MM.1S (cell line): ENCODE results near the gene WNT5B.

Experiments used
- DNase-seq: peaks from one replicate; pipeline ENCODE4 v3.0.0-alpha.2; 2015
- H2AFZ ChIP-seq: fragments of 300-600 bp; sonication (generic); 2 replicates; pipeline ENCODE4 v1.6.0; 2016; ENCODE audit warnings: antibody characterized with exemption, low read length
- H3F3A ChIP-seq: fragments of 300-600 bp; sonication (generic); 2 replicates; pipeline ENCODE4 v1.6.1; 2016; ENCODE audit warnings: mild to moderate bottlenecking, antibody characterized with exemption, low read length, moderate library complexity, mixed read lengths; ENCODE audit not compliant: insufficient read depth
- H3K27ac ChIP-seq: fragments of 300-600 bp; sonication (generic); 2 replicates; pipeline ENCODE4 v1.5.1; 2016; ENCODE audit warnings: mild to moderate bottlenecking, low read length
- H3K27me3 ChIP-seq: fragments of 300-600 bp; sonication (generic); replicated peaks from 2 replicates; pipeline ENCODE4 v1.6.0; 2016; ENCODE audit warnings: low read length; ENCODE audit not compliant: insufficient read depth
- H3K36me3 ChIP-seq: fragments of 300-600 bp; sonication (generic); replicated peaks from 2 replicates; pipeline ENCODE4 v1.6.1; 2016; ENCODE audit warnings: mild to moderate bottlenecking, low read length, mixed read lengths; ENCODE audit not compliant: insufficient read depth
- H3K4me1 ChIP-seq: fragments of 300-600 bp; sonication (generic); 2 replicates; pipeline ENCODE4 v1.6.1; 2016; ENCODE audit warnings: low read length, mixed read lengths
- H3K4me2 ChIP-seq: fragments of 300-600 bp; sonication (generic); 2 replicates; pipeline ENCODE4 v1.6.0; 2016; ENCODE audit warnings: low read depth, low read length
- H3K4me3 ChIP-seq: fragments of 300-600 bp; sonication (generic); 2 replicates; pipeline ENCODE4 v1.5.1; 2016; ENCODE audit warnings: low read length, mixed read lengths
- H3K79me2 ChIP-seq: fragments of 300-600 bp; sonication (generic); 2 replicates; pipeline ENCODE4 v1.6.1; 2016; ENCODE audit warnings: mixed run types, low read length, mixed read lengths
- H3K9ac ChIP-seq: fragments of 300-600 bp; sonication (generic); 2 replicates; pipeline ENCODE4 v1.6.1; 2016; ENCODE audit warnings: low read length, mixed read lengths
- H3K9me2 ChIP-seq: fragments of 300-600 bp; sonication (generic); replicated peaks from 2 replicates; pipeline ENCODE4 v1.6.1; 2016; ENCODE audit warnings: mild to moderate bottlenecking, low read length, mixed read lengths; ENCODE audit not compliant: insufficient read depth
- H3K9me3 ChIP-seq: fragments of 300-600 bp; sonication (generic); replicated peaks from 2 replicates; pipeline ENCODE4 v1.6.1; 2016; ENCODE audit warnings: mild to moderate bottlenecking, low read length, mixed read lengths; ENCODE audit not compliant: insufficient read depth
- H4K20me1 ChIP-seq: fragments of 300-600 bp; sonication (generic); 2 replicates; pipeline ENCODE4 v1.6.1; 2016; ENCODE audit warnings: mild to moderate bottlenecking, low read length, moderate library complexity, mixed read lengths; ENCODE audit not compliant: insufficient read depth
- EZH2 ChIP-seq: fragments of 300-600 bp; sonication (generic); optimal IDR thresholded peaks from 2 replicates; pipeline ENCODE3; 2017; ENCODE audit warnings: low read depth, mild to moderate bottlenecking, antibody characterized with exemption, low read length, mixed read lengths
- EZH2phosphoT487 ChIP-seq: fragments of 300-600 bp; sonication (generic); IDR thresholded peaks from 2 replicates; pipeline ENCODE4 v1.6.1; 2018; ENCODE audit warnings: antibody characterized with exemption, low read length
- TF ChIP-seq, protein P1 (sequence below): fragments of 300-600 bp; sonication (generic); IDR thresholded peaks from 2 replicates; pipeline ENCODE4 v1.5.1; 2016; ENCODE audit warnings: antibody characterized with exemption, low read length, mixed read lengths

The WNT5B gene

DNA sequence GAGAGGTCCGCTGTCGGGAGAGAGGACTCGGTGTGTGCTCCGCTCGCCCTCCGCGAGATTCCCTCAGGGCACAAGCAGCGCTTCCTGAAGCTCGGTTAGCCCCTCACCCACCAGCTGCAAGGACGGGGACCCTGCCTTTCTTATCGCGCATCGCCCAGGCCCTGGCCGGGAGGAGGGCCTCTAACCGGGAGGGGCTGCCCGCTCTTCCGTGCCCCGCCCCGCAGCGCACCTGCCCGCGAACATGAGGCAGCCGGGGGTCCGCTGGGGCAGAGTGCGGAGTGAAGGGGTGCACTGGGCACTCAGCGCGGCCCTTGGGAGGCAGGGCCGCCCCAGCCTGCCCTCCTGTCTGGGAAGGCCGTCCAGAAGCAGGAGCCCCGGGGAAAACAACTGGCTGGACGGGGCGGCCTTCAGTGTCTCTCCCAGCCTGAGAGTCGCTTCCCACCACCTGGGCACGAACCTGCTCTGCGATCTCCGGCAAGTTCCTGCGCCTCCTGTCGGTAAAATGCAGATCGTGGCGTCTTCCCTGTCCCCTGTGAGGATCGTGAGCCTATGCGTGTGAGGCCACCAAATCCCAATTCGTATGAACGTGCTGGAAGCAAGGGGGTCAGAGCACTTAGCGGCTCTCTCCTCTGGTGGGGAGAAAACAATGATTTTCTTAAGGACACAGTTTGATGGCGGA is 33.9 kb downstream of the WNT5B start:
- Histone ChIP-seq H3K9ac (peak overlapping the region; percentile 10; the same call in 1 of the 2 replicates), H4K20me1 (no peaks in the 10 kb centered on the region), H3F3A (peaks cover 31% of the 10 kb centered on the region), H3K27me3 (no peaks in the 10 kb centered on the region), H3K27ac (peak overlapping the region; percentile 13; the same call in 1 of the 2 replicates), H3K9me2 (no peaks in the 10 kb centered on the region), H3K4me1 (peaks cover 12% of the 10 kb centered on the region), H3K36me3 (no peaks in the 10 kb centered on the region), H3K4me3 (peak overlapping the region; percentile 43), H3K79me2 (no peaks in the 10 kb centered on the region), H3K4me2 (peak overlapping the region; percentile 24; the same call in 1 of the 2 replicates), H3K9me3 (no peaks in the 10 kb centered on the region), H2AFZ (no peak overlapping the region)
- peak; percentile 27 for DNase-seq
- TF ChIP-seq EZH2, result no peak
- TF ChIP-seq, protein P1, sequence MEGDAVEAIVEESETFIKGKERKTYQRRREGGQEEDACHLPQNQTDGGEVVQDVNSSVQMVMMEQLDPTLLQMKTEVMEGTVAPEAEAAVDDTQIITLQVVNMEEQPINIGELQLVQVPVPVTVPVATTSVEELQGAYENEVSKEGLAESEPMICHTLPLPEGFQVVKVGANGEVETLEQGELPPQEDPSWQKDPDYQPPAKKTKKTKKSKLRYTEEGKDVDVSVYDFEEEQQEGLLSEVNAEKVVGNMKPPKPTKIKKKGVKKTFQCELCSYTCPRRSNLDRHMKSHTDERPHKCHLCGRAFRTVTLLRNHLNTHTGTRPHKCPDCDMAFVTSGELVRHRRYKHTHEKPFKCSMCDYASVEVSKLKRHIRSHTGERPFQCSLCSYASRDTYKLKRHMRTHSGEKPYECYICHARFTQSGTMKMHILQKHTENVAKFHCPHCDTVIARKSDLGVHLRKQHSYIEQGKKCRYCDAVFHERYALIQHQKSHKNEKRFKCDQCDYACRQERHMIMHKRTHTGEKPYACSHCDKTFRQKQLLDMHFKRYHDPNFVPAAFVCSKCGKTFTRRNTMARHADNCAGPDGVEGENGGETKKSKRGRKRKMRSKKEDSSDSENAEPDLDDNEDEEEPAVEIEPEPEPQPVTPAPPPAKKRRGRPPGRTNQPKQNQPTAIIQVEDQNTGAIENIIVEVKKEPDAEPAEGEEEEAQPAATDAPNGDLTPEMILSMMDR, result peak; percentile 41
- no peak for TF ChIP-seq EZH2phosphoT487

DNA sequence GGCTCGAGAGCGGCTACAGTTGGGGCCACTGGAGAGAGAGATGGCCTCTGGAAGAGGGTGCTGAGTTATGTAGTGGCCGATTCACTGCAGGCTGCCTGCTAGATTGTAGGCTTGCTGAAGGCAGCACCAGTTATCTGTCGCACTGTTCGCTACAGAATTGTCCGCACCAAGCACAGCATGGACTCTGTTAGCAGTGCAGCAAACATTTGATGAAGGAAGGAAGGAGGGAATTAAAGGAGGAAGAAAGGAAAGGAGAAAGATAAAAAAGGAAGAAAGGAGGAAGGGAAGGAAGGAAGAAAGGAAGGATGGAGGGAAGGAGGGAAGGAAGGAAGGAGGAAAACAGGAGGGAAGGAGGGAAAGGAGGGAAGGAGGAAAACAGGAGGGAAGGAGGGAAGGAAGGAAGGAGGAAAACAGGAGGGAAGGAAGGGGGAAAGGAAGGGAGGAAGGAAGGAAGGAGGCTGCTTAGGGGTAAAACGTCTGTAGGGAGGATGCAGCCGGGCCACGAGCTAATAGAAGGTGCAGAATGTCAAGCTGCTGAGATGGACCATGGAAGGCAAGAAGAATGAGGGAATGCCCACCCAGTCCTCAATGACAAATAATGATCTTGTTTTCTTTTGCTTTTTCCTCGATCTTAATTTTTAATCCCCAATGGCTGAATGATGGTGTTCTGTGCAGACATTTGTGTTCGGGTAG is 34.6 kb downstream of the WNT5B start:
- no peak overlapping the region for H3K4me3 ChIP-seq
- peaks cover 12% of the 10 kb centered on the region for H3K4me1 ChIP-seq
- DNase-seq, result no peak
- H3K36me3 ChIP-seq, result no peaks in the 10 kb centered on the region
- H3K9me2 ChIP-seq, result no peaks in the 10 kb centered on the region
- no peak overlapping the region for H3K4me2 ChIP-seq
- no peak for TF ChIP-seq EZH2
- TF ChIP-seq, protein P1, result no peak
- TF ChIP-seq EZH2phosphoT487, result no peak
- H4K20me1 ChIP-seq, result no peaks in the 10 kb centered on the region
- H3K9me3 ChIP-seq, result no peaks in the 10 kb centered on the region
- no peaks in the 10 kb centered on the region for H3K27me3 ChIP-seq
- no peak overlapping the region for H2AFZ ChIP-seq
- peaks cover 27% of the 10 kb centered on the region for H3F3A ChIP-seq
- no peak overlapping the region for H3K9ac ChIP-seq
- H3K27ac ChIP-seq, result no peak overlapping the region
- H3K79me2 ChIP-seq, result no peaks in the 10 kb centered on the region

DNA sequence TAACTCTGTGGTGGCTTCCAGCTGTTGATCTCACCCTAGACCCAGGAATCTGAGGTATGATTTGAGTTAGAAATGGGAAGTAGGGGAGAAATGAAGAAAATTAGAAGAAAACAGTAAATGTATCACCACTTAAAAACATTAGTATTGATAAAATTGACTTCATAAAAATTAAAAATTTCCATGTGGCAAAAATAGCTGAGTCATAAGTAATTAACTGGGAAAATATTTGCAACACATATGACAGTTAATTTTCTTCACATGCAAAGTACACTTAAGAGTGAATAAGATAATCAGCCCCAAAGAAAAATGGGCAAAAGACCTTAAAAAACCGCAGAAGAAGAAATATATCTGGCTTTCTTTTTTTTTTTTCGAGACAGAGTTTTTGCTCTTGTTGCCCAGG is 36.3 kb downstream of the WNT5B start:
- no peak overlapping the region for H3K4me3 ChIP-seq
- TF ChIP-seq EZH2, result no peak
- TF ChIP-seq, protein P1, result no peak
- TF ChIP-seq EZH2phosphoT487, result no peak
- no peak overlapping the region for H3K27ac ChIP-seq
- no peaks in the 10 kb centered on the region for H3K9me3 ChIP-seq
- H3K4me2 ChIP-seq, result peak overlapping the region; percentile 29; the same call in 1 of the 2 replicates
- H2AFZ ChIP-seq, result no peak overlapping the region
- H4K20me1 ChIP-seq, result no peaks in the 10 kb centered on the region
- H3K79me2 ChIP-seq, result no peaks in the 10 kb centered on the region
- no peaks in the 10 kb centered on the region for H3K27me3 ChIP-seq
- no peaks in the 10 kb centered on the region for H3K9me2 ChIP-seq
- peaks cover 12% of the 10 kb centered on the region for H3K4me1 ChIP-seq
- DNase-seq, result no peak
- no peak overlapping the region for H3K9ac ChIP-seq
- H3F3A ChIP-seq, result peaks cover 14% of the 10 kb centered on the region
- H3K36me3 ChIP-seq, result no peaks in the 10 kb centered on the region
